Measurements from ENCODE around the gene MTRFR.

DNA sequence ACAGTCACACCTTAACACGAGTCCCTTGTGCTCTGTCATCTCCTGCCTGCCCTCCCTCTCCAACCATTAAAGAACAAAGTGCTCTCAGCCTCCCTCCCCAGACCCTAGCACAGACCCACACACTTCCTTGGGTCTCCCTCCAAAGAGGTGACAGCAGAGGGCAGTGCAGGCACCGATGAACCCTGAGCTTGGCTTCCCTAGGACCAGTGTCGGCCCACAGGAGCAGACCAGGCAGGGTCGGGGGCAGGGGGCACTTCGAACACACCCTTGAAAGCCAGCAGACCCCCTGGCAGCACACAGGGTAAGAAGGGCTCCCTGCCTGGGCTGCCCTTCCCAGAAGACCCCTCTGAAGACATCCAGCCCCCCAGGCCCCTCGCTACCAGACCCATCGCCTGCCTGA lies 31.4 kb downstream of the MTRFR start:
- TF ChIP-seq, protein P1, sequence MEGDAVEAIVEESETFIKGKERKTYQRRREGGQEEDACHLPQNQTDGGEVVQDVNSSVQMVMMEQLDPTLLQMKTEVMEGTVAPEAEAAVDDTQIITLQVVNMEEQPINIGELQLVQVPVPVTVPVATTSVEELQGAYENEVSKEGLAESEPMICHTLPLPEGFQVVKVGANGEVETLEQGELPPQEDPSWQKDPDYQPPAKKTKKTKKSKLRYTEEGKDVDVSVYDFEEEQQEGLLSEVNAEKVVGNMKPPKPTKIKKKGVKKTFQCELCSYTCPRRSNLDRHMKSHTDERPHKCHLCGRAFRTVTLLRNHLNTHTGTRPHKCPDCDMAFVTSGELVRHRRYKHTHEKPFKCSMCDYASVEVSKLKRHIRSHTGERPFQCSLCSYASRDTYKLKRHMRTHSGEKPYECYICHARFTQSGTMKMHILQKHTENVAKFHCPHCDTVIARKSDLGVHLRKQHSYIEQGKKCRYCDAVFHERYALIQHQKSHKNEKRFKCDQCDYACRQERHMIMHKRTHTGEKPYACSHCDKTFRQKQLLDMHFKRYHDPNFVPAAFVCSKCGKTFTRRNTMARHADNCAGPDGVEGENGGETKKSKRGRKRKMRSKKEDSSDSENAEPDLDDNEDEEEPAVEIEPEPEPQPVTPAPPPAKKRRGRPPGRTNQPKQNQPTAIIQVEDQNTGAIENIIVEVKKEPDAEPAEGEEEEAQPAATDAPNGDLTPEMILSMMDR (IDR thresholded peaks at IDR 0.05), result no peak
- no peak for TF ChIP-seq POLR2A (IDR thresholded peaks at IDR 0.05)

All from uterus (tissue), 2 donors.